DOHH2 (cell line): ENCODE data around the gene BARX1.

Experiments used
- H3F3A ChIP-seq: fragments of 200-600 bp; sonication (generic), shearing (Covaris generic); 2 replicates; pipeline ENCODE4 v1.6.0; 2016; ENCODE audit warnings: antibody characterized with exemption, mild to moderate bottlenecking; ENCODE audit not compliant: control insufficient read depth, insufficient read depth
- H3K27ac ChIP-seq: fragments of 200-600 bp; sonication (generic); 2 replicates; pipeline ENCODE4 v1.5.1; 2014; ENCODE audit warnings: low read depth, mild to moderate bottlenecking, low read length, moderate library complexity
- H3K27me3 ChIP-seq: fragments of 200-600 bp; sonication (generic); 2 replicates; pipeline ENCODE4 v1.6.1; 2014; ENCODE audit warnings: mild to moderate bottlenecking, low read length, mixed read lengths; ENCODE audit not compliant: control insufficient read depth
- H3K36me3 ChIP-seq: fragments of 200-600 bp; sonication (generic); 2 replicates; pipeline ENCODE4 v1.6.1; 2014; ENCODE audit warnings: mild to moderate bottlenecking, low read length, moderate library complexity, mixed read lengths; ENCODE audit not compliant: control insufficient read depth
- H3K4me1 ChIP-seq: fragments of 200-600 bp; sonication (generic); 2 replicates; pipeline ENCODE4 v1.6.1; 2014; ENCODE audit warnings: mild to moderate bottlenecking, low read length, mixed read lengths; ENCODE audit not compliant: control insufficient read depth
- H3K4me2 ChIP-seq: fragments of 200-600 bp; sonication (generic); 2 replicates; pipeline ENCODE4 v1.6.0; 2014; ENCODE audit warnings: mild to moderate bottlenecking, low read length, moderate library complexity
- H3K4me3 ChIP-seq: fragments of 200-600 bp; sonication (generic); 2 replicates; pipeline ENCODE4 v1.5.1; 2014; ENCODE audit warnings: mild to moderate bottlenecking, low read length, mixed read lengths
- H3K79me2 ChIP-seq: fragments of 200-600 bp; sonication (generic); 2 replicates; pipeline ENCODE4 v1.6.1; 2014; ENCODE audit warnings: mild to moderate bottlenecking, low read length, mixed read lengths; ENCODE audit not compliant: control insufficient read depth
- H3K9me2 ChIP-seq: fragments of 200-600 bp; sonication (generic); replicated peaks from 2 replicates; pipeline ENCODE4 v1.6.1; 2014; ENCODE audit warnings: mild to moderate bottlenecking, low read length, mixed read lengths; ENCODE audit not compliant: control insufficient read depth
- H3K9me3 ChIP-seq: fragments of 200-600 bp; sonication (generic); 2 replicates; pipeline ENCODE4 v1.6.1; 2014; ENCODE audit warnings: antibody characterized with exemption, low read length, mixed read lengths; ENCODE audit not compliant: control insufficient read depth, insufficient read depth
- H4K20me1 ChIP-seq: fragments of 200-600 bp; sonication (generic); 2 replicates; pipeline ENCODE4 v1.6.0; 2014; ENCODE audit warnings: low read depth, mild to moderate bottlenecking, antibody characterized with exemption, low read length, moderate library complexity; ENCODE audit not compliant: control insufficient read depth, insufficient read depth
- CTCF ChIP-seq: fragments of 200-600 bp; sonication (generic); IDR thresholded peaks from one replicate; pipeline ENCODE4 v1.5.1; 2014; ENCODE audit warnings: antibody characterized with exemption, mild to moderate bottlenecking, low read depth, low read length; ENCODE audit not compliant: poor library complexity, severe bottlenecking
- EZH2phosphoT487 ChIP-seq: fragments of 200-600 bp; sonication (generic); IDR thresholded peaks from 2 replicates; pipeline ENCODE4 v1.6.1; 2017; ENCODE audit warnings: borderline replicate concordance, mild to moderate bottlenecking, antibody characterized with exemption, low read length, moderate library complexity, mixed read lengths

The BARX1 gene, protein sequence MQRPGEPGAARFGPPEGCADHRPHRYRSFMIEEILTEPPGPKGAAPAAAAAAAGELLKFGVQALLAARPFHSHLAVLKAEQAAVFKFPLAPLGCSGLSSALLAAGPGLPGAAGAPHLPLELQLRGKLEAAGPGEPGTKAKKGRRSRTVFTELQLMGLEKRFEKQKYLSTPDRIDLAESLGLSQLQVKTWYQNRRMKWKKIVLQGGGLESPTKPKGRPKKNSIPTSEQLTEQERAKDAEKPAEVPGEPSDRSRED

DNA sequence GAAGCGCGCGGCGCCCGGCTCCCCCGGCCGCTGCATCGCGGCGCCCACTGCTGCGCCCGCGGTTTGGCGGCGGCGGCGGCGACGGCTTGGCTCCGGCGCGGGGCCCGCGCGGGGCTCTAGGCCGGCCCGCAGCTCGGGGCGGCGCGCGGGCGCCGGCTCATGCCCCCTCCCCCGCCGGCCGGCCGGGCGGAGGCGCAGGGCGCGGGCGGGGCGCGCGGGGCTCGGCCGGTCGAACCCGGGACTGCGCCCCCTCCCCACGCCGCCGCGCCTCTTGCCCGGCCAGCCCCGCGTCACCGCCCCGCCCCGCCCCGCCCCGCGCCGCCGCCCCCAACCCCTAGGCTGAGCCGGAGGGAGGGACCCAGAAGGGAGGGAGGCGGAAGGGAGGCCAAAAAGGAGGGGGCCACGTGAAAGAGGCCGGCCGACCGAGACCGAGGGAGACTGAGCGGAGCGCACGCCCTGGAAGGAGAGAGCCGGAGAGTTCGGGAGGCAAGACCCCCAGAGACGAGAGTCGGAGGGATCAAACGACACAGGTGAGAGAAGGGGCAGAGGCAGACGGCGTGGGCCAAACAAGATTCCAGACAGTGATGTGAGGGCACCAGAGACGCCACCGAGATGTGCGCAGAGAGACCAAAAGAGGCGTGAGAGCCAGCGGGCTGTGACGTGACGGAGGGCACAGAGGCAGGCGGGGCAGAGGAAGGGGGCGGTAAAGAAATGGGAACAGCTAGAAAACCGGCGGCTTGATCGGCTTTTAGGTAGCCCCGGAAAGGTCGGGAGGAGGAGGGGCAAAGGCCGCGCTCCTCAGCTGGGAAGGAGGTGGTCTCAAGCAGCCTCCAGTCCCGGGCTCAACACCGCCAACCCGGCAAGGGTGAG lies at the start of gene BARX1:
Gene BARX1 (minus strand): TSS at position 245 of the 870 bp plus-strand sequence. CDS start 209 bp downstream, at position 36.
- Histone ChIP-seq H3K9me3 (no peaks in the 10 kb centered on the region), H3K79me2 (no peaks in the 10 kb centered on the region), H3F3A (no peaks in the 10 kb centered on the region), H3K36me3 (no peaks in the 10 kb centered on the region), H4K20me1 (no peaks in the 10 kb centered on the region), H3K27ac (no peak within 1 kb of the TSS), H3K9me2 (no peaks in the 10 kb centered on the region), H3K27me3 (peaks cover 59% of the 10 kb centered on the region), H3K4me3 (no peak within 1 kb of the TSS), H3K4me1 (peaks cover 15% of the 10 kb centered on the region), H3K4me2 (no peak within 1 kb of the TSS)
- no peak for TF ChIP-seq CTCF
- TF ChIP-seq EZH2phosphoT487, result no peak

- TF ChIP-seq EZH2phosphoT487 (no peak), CTCF (peak; percentile 94)
- no peak overlapping the region for H3K4me2 ChIP-seq
- no peaks in the 10 kb centered on the region for H3K36me3 ChIP-seq
- no peak overlapping the region for H3K4me3 ChIP-seq
- no peaks in the 10 kb centered on the region for H3F3A ChIP-seq
- H3K4me1 ChIP-seq, result no peaks in the 10 kb centered on the region
- H3K9me3 ChIP-seq, result no peaks in the 10 kb centered on the region
- H4K20me1 ChIP-seq, result no peaks in the 10 kb centered on the region
- no peaks in the 10 kb centered on the region for H3K9me2 ChIP-seq
- H3K27ac ChIP-seq, result no peak overlapping the region
- no peaks in the 10 kb centered on the region for H3K79me2 ChIP-seq
- H3K27me3 ChIP-seq, result peaks cover 6% of the 10 kb centered on the region
These were observed 47.4 kb upstream of the BARX1 start for GRCh38 chr9:94002316-94003140.

- Histone ChIP-seq H3K27me3 (peaks cover 7% of the 10 kb centered on the region), H3K9me3 (no peaks in the 10 kb centered on the region), H3K79me2 (no peaks in the 10 kb centered on the region), H3K4me3 (no peak overlapping the region), H3F3A (no peaks in the 10 kb centered on the region), H3K27ac (no peak overlapping the region), H3K36me3 (no peaks in the 10 kb centered on the region), H4K20me1 (no peaks in the 10 kb centered on the region), H3K4me2 (no peak overlapping the region), H3K9me2 (no peaks in the 10 kb centered on the region), H3K4me1 (no peaks in the 10 kb centered on the region)
- TF ChIP-seq CTCF (no peak), EZH2phosphoT487 (no peak)
These were observed 41.7 kb upstream of the BARX1 start for GRCh38 chr9:93996863-93997262.
